GM12874 (cell line): ENCODE measurements around the gene BICRAL.

ENCODE experiments used
- TF ChIP-seq, protein P1 (sequence below): IDR thresholded peaks from 2 replicates; pipeline ENCODE4 v1.5.1; 2011; ENCODE audit warnings: low read depth, mild to moderate bottlenecking, control low read depth, low read length, moderate library complexity; ENCODE audit not compliant: insufficient read depth

The BICRAL gene

DNA sequence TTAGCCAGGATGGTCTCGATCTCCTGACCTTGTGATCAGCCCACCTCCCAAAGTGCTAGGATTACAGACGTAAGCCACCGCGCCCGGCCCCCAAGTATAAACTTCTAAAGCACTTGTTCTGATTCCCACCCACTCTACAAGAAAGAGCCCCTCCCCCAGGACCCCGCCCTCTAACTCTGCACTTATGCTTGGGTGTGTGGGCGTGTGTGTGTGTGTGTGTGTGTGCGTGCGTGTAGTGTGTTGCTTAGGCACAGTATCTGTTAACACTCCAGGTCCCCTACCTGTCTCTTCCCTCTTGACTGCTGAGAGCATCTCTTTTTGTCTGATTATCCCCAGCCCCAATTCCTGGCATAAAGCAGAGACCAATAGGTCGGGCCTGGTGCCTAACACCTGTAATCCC is 128.0 kb downstream of the BICRAL start:
- TF ChIP-seq, protein P1, sequence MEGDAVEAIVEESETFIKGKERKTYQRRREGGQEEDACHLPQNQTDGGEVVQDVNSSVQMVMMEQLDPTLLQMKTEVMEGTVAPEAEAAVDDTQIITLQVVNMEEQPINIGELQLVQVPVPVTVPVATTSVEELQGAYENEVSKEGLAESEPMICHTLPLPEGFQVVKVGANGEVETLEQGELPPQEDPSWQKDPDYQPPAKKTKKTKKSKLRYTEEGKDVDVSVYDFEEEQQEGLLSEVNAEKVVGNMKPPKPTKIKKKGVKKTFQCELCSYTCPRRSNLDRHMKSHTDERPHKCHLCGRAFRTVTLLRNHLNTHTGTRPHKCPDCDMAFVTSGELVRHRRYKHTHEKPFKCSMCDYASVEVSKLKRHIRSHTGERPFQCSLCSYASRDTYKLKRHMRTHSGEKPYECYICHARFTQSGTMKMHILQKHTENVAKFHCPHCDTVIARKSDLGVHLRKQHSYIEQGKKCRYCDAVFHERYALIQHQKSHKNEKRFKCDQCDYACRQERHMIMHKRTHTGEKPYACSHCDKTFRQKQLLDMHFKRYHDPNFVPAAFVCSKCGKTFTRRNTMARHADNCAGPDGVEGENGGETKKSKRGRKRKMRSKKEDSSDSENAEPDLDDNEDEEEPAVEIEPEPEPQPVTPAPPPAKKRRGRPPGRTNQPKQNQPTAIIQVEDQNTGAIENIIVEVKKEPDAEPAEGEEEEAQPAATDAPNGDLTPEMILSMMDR = no peak

DNA sequence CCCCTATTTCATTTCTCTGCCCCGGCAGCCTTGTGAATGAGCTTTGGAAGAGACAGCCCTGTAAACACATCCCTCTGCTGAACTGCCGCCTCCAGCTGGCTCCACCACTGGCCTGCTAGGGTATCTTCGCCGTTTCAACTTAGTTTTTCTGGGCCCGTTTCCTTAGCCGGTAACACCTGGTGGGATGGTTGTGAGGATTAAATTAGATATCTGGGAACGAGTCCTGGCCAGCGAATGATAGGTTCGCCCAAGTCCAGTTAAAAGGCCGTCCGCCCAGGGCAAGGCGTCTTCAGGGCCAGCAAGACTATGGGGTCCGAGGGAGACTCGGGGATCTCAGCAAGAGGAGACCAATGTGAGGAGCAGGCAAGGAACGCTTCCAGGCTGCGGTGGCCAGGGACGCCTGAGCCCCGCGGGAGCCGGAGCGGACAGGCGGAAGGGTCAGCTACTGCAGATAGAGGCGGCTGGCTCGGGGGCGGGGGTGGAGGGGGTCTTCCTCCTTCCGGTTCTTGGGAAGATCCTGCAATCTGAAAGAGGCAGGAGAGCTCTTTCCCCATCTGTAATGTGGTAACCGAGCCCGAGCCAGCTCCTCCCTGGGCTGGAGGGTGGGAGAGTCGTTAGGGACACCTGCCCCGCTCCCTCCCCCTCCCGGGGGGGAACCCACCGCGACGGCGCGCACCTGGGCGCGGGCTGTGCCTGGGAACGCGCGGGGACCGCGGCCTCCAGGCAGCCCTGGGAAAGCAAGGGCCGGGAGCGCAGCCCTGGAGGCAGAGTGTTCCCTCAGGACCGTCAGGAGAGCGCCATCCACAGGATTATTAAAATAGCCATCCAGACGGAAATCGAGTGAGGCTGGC is 129.5 kb downstream of the BICRAL start:
- TF ChIP-seq, protein P1 = no peak

DNA sequence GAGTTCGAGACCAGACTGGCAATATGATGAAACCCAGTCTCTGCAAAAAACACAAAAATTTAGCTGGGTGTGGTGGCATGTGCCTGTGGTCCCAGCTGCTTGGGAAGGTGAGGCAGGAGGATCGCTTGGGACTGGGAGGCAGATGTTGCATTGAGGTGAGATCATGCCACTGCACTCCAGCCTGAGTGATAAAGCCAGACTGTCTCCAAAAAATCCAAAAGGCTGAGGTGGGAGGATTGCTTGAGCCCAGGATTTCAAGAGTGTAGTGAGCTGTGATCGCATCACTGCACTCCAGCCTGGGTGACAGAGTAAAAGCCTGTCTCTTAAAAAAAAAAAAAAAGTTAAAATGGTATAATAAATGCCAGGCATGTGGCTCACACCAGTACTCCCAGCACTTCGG is 132.7 kb downstream of the BICRAL start:
- TF ChIP-seq, protein P1 = no peak

GRCh38 chr6:42915732-42916131 is 133.9 kb downstream of the BICRAL start, which contains the start of gene PTCRA:
Gene PTCRA (plus strand): TSS chr6:42916053. CDS start chr6:42916070, 17 bp downstream.
- TF ChIP-seq, protein P1 = no peak

GRCh38 chr6:42916288-42916687 is 134.4 kb downstream of the BICRAL start:
- TF ChIP-seq, protein P1 = no peak
